ENCODE data around the gene NFATC3.
"Not testable (repeated sequence)": the region's sequence is repeated elsewhere in the genome, so short reads cannot be mapped to it uniquely, and the experiment has no call there.

GRCh38 chr16:68133000-68133399 is 47.8 kb downstream of the NFATC3 start:
- not testable (repeated sequence) for TF ChIP-seq CTCF (IDR thresholded peaks at IDR 0.05); EP300 (IDR thresholded peaks at IDR 0.05; ENCODE audit: low read depth); POLR2A (IDR thresholded peaks at IDR 0.05)
